IMR-90 (cell line): Measurements from ENCODE around the gene SLC25A51. TPM values are rescaled to one million over a fixed set of nuclear protein-coding genes. Genes with fewer than 3 reads are reported as not detected.

Source experiments
- ATAC-seq: fragments of 200-7000 bp; cut with Tn5 transposase; 2 replicates; pipeline ENCODE4 v1.9.1; 2020; ENCODE audit warnings: low read depth, mild to moderate bottlenecking, moderate library complexity
- BruUV-seq: library from RNA; stranded (reverse); fragments of 400-500 nt; replicated peaks from 2 replicates; lab custom pipeline; 2021; lab: Mats Ljungman, UMichigan
- CTCF ChIA-PET: fragments of 300-600 bp; formaldehyde crosslinking; extraction: SDS; loops from one replicate; lab custom pipeline; 2021; ENCODE audit warnings: antibody characterized with exemption; lab: Yijun Ruan, JAX
- POLR2A ChIA-PET: fragments of 300-600 bp; sonication (Branson Sonifier 250); formaldehyde crosslinking; loops from one replicate; lab custom pipeline; 2022; ENCODE audit warnings: antibody characterized with exemption; ENCODE audit not compliant: unreplicated experiment; lab: Charles Lee
- DNase-seq: peaks from one replicate; pipeline ENCODE4 v3.0.0; 2013
- H2AFZ ChIP-seq: replicated peaks from 2 replicates; pipeline ENCODE3; 2013; ENCODE audit warnings: low read length, mild to moderate bottlenecking; ENCODE audit not compliant: poor library complexity
- H2AK5ac ChIP-seq: 2 replicates; pipeline ENCODE4 v1.6.1; 2013; ENCODE audit warnings: low read depth, low read length, inconsistent platforms
- H2AK9ac ChIP-seq: replicated peaks from 2 replicates; pipeline ENCODE3; 2013; ENCODE audit warnings: mild to moderate bottlenecking, low read depth, low read length, moderate library complexity; ENCODE audit not compliant: poor library complexity
- H2BK120ac ChIP-seq: 2 replicates; pipeline ENCODE4 v1.6.1; 2013; ENCODE audit warnings: low read depth, low read length, inconsistent platforms
- H2BK15ac ChIP-seq: 3 replicates; pipeline ENCODE4 v1.6.1; 2013; ENCODE audit warnings: low read depth, low read length, inconsistent platforms
- H2BK20ac ChIP-seq: 2 replicates; pipeline ENCODE4 v1.6.1; 2013; ENCODE audit warnings: low read depth, mild to moderate bottlenecking, inconsistent platforms, low read length, moderate library complexity
- H2BK5ac ChIP-seq: 2 replicates; pipeline ENCODE4 v1.6.1; 2013; ENCODE audit warnings: mild to moderate bottlenecking, low read depth, low read length, inconsistent platforms; ENCODE audit not compliant: poor library complexity, severe bottlenecking
- H3K14ac ChIP-seq: replicated peaks from 2 replicates; pipeline ENCODE4 v1.6.1; 2013; ENCODE audit warnings: low read depth, low read length, inconsistent platforms
- H3K18ac ChIP-seq: 2 replicates; pipeline ENCODE4 v1.6.1; 2013; ENCODE audit warnings: low read depth, low read length, control low read depth
- H3K23ac ChIP-seq: 2 replicates; pipeline ENCODE4 v1.6.1; 2013; ENCODE audit warnings: low read depth, low read length, inconsistent platforms
- H3K27ac ChIP-seq: 2 replicates; pipeline ENCODE4 v1.5.1; 2013; ENCODE audit warnings: mild to moderate bottlenecking, control low read depth, low read length; ENCODE audit not compliant: insufficient read depth
- H3K27me3 ChIP-seq: 2 replicates; pipeline ENCODE4 v1.6.1; 2013; ENCODE audit warnings: low read length; ENCODE audit not compliant: control insufficient read depth, insufficient read depth
- H3K36me3 ChIP-seq: 2 replicates; pipeline ENCODE4 v1.6.1; 2013; ENCODE audit warnings: low read length, mixed read lengths; ENCODE audit not compliant: control insufficient read depth, insufficient read depth
- H3K4ac ChIP-seq: 2 replicates; pipeline ENCODE4 v1.6.1; 2013; ENCODE audit warnings: low read depth, low read length, inconsistent platforms
- H3K4me1 ChIP-seq: 2 replicates; pipeline ENCODE4 v1.6.1; 2013; ENCODE audit warnings: low read length, mixed read lengths; ENCODE audit not compliant: control insufficient read depth, insufficient read depth
- H3K4me2 ChIP-seq: 2 replicates; pipeline ENCODE4 v1.6.1; 2013; ENCODE audit warnings: low read depth, mild to moderate bottlenecking, control low read depth, low read length, moderate library complexity
- H3K4me3 ChIP-seq: 2 replicates; pipeline ENCODE4 v1.5.1; 2013; ENCODE audit warnings: low read depth, mild to moderate bottlenecking, control low read depth, low read length, moderate library complexity; ENCODE audit not compliant: insufficient read depth
- H3K56ac ChIP-seq: 2 replicates; pipeline ENCODE4 v1.6.1; 2013; ENCODE audit warnings: low read length, inconsistent platforms; ENCODE audit not compliant: insufficient read depth; ENCODE audit errors: extremely low read depth
- H3K79me1 ChIP-seq, 2 experiments: 2 replicates each; pipeline ENCODE4 v1.6.1; 2013; ENCODE audit warnings: low read length in 2 of 2, inconsistent platforms in 1 of 2, low read depth in 1 of 2
- H3K9ac ChIP-seq: 2 replicates; pipeline ENCODE4 v1.6.1; 2013; ENCODE audit warnings: low read depth, low read length, control low read depth
- H3K9me1 ChIP-seq: 2 replicates; pipeline ENCODE4 v1.6.1; 2013; ENCODE audit warnings: low read length, inconsistent platforms; ENCODE audit not compliant: insufficient read depth
- H3K9me3 ChIP-seq: 2 replicates; pipeline ENCODE4 v1.6.1; 2013; ENCODE audit warnings: low read length; ENCODE audit not compliant: control insufficient read depth, insufficient read depth
- H4K20me1 ChIP-seq: 2 replicates; pipeline ENCODE4 v1.6.1; 2013; ENCODE audit warnings: low read length, inconsistent platforms; ENCODE audit not compliant: insufficient read depth
- H4K5ac ChIP-seq: 2 replicates; pipeline ENCODE4 v1.6.1; 2013; ENCODE audit warnings: mild to moderate bottlenecking, low read depth, low read length, control low read depth
- H4K8ac ChIP-seq, 2 experiments: 2 replicates each; pipeline ENCODE4 v1.6.1; 2013; ENCODE audit warnings: low read depth in 2 of 2, low read length in 2 of 2, control low read depth in 1 of 2, inconsistent platforms in 1 of 2
- H4K91ac ChIP-seq: 2 replicates; pipeline ENCODE4 v1.6.1; 2013; ENCODE audit warnings: low read depth, low read length, inconsistent platforms; ENCODE audit not compliant: insufficient read depth
- BHLHE40 ChIP-seq: fragments of 150-350 bp; IDR thresholded peaks from 2 replicates; pipeline ENCODE4 v1.6.1; 2016; ENCODE audit warnings: mild to moderate bottlenecking, low read depth, low read length
- CEBPB ChIP-seq: IDR thresholded peaks from 2 replicates; pipeline ENCODE4 v1.6.1; 2012; ENCODE audit warnings: low read depth, low read length, improper control_type of control experiment
- CTCF ChIP-seq: conservative IDR thresholded peaks from 2 replicates; pipeline ENCODE4 v1.5.1; 2012; ENCODE audit warnings: mild to moderate bottlenecking, low read depth, low read length, improper control_type of control experiment
- MAFK ChIP-seq: IDR thresholded peaks from 2 replicates; pipeline ENCODE4 v1.6.1; 2012; ENCODE audit warnings: low read depth, low read length, improper control_type of control experiment
- MAZ ChIP-seq: IDR thresholded peaks from 2 replicates; pipeline ENCODE4 v1.6.1; 2012; ENCODE audit warnings: low read depth, mild to moderate bottlenecking, low read length, improper control_type of control experiment, moderate library complexity, borderline replicate concordance
- MXI1 ChIP-seq: IDR thresholded peaks from 2 replicates; pipeline ENCODE4 v1.6.1; 2012; ENCODE audit warnings: low read depth, mild to moderate bottlenecking, low read length, moderate library complexity, borderline replicate concordance
- NFE2L2 ChIP-seq: fragments of 150-350 bp; IDR thresholded peaks from 2 replicates; pipeline ENCODE4 v1.6.1; 2016; ENCODE audit warnings: low read depth, mild to moderate bottlenecking, low read length
- POLR2A ChIP-seq: IDR thresholded peaks from 2 replicates; pipeline ENCODE4 v1.6.1; 2012; ENCODE audit warnings: mild to moderate bottlenecking, low read depth, low read length
- RCOR1 ChIP-seq: IDR thresholded peaks from 2 replicates; pipeline ENCODE4 v1.6.1; 2012; ENCODE audit warnings: mild to moderate bottlenecking, low read length, improper control_type of control experiment; ENCODE audit not compliant: insufficient replicate concordance
- RFX5 ChIP-seq: IDR thresholded peaks from 2 replicates; pipeline ENCODE4 v1.8.0; 2012; ENCODE audit warnings: low read depth, mild to moderate bottlenecking, low read length, moderate library complexity
- SMC3 ChIP-seq: fragments of 150-350 bp; IDR thresholded peaks from 2 replicates; pipeline ENCODE4 v1.6.1; 2016; ENCODE audit warnings: low read depth, mild to moderate bottlenecking, antibody characterized with exemption, low read length, moderate library complexity
- USF2 ChIP-seq: fragments of 150-350 bp; IDR thresholded peaks from 2 replicates; pipeline ENCODE4 v1.6.1; 2017; ENCODE audit warnings: mild to moderate bottlenecking, antibody characterized with exemption, low read length, low read depth
- WGBS, 2 experiments: methylation state at CpG; one replicate each; pipeline versions ENCODE4 v1.1.5 to v1.1.7; 2013; ENCODE audit warnings: missing lambda C conversion rate in 2 of 2; ENCODE audit not compliant: insufficient read length in 1 of 2; ENCODE audit errors: extremely low coverage in 2 of 2; 5-methylcytosine and 5-hydroxymethylcytosine counted together
- dilution Hi-C: fragments of 300-500 bp; cut with HindIII; formaldehyde crosslinking; loops from one replicate; pipeline ENCODE4 v1.14.3; 2018; ENCODE audit warnings: low sequenced_read_pairs; ENCODE audit not compliant: unreplicated experiment
- in situ Hi-C: fragments of 300-500 bp; cut with MboI; formaldehyde crosslinking; loops from 3 replicates; pipeline ENCODE4 v1.14.3; 2019; ENCODE audit warnings: low sequenced_read_pairs, inconsistent platforms, mixed read lengths
- intact Hi-C: fragments of 100-400 bp; cut with micrococcal nuclease; formaldehyde crosslinking; loops from 2 replicates; pipeline ENCODE4 v1.10.0; 2022
- polyA plus RNA-seq, 3 experiments: library from polyadenylated mRNA; depleted of rRNA; stranded (reverse); fragments of >200 nt; gene quantifications; 2 replicates each; pipeline ENCODE4 v1.2.3, GENCODE V29; 2012; ENCODE audit warnings: low replicate concordance in 1 of 3
- total RNA-seq: library from RNA; depleted of rRNA; stranded (reverse); fragments of >200 nt; gene quantifications from 2 replicates; pipeline ENCODE4 v1.2.3, GENCODE V29; 2012
- TF ChIP-seq, protein P1 (sequence below): fragments of 150-350 bp; IDR thresholded peaks from 2 replicates; pipeline ENCODE4 v1.6.1; 2016; ENCODE audit warnings: low read depth, mild to moderate bottlenecking, low read length, moderate library complexity, borderline replicate concordance

The SLC25A51 gene
- total and polyA plus RNA-seq, 2 of the 4 experiments (the other 2 are of a cell fraction), result 14.1 to 81.6 TPM

DNA sequence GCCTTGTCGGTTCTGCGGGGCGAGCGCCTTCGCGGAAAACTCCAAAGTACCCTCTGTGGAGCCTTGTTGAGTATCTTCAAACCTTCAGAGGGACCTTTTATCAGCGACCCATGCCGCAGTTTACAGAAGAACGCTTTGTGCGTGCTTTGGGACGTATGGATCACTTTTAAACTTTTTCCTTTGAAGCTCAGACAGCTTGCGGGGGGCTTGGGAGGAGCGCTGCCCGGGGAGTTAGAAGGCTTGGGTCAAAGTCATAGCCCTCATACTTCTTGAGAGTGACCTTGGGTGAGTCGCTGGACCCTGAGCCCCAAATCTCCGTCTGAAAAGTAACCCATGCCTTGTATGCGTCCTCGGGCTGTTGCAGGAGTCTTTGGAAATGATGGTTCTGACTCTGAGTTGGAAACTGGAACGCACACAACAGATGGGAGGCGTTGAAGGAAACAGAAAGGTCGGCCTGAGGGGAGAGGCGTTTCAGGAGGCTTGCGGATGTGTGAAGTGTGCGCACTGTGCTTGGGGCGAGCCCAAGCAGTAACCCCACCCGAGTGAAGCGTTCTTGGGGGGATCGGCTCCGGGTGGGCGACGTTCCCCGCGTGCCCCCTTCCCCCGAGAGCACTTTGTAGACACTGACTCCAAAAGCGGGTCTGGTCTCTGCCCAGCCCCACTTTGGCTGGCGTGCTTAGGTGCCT, 661 bp upstream of the SLC25A51 start:
- in situ Hi-C loops, result loop anchor here (10.0 kb wide), 1 partner anchor 320 kb away; no protein-coding TSS in a partner anchor
- H4K20me1 ChIP-seq, result no peaks in the 10 kb centered on the region
- peak overlapping the region; percentile 75 for H3K9ac ChIP-seq
- peak overlapping the region; percentile 53 for H3K18ac ChIP-seq
- 6% methylated on average over 7 of the region's 36 CpGs; no CpG with 5 or more reads in 1 of the 2 experiments for WGBS, 2 experiments
- H2BK20ac ChIP-seq, result 0 out of 2 replicates have a peak overlapping the region, but pooled peaks have one; percentile 29
- intact Hi-C loops, result loop anchor here (5.0 kb wide), 2 partner anchors 312 to 422 kb away; partner anchors contain the start of gene TOMM5
- peak overlapping the region; percentile 61 for H3K23ac ChIP-seq
- H3K4me2 ChIP-seq, result peak overlapping the region; percentile 85
- peak overlapping the region; percentile 66; the same call in 1 of the 3 replicates for H2BK15ac ChIP-seq
- H3K9me1 ChIP-seq, result peaks cover 6% of the 10 kb centered on the region
- no peaks in the 10 kb centered on the region for H3K9me3 ChIP-seq
- peak overlapping the region; percentile 96 for H2AFZ ChIP-seq
- H4K5ac ChIP-seq, result peak overlapping the region; percentile 85
- POLR2A ChIA-PET, result no interaction called here
- H3K27me3 ChIP-seq, result no peaks in the 10 kb centered on the region
- H3K4ac ChIP-seq, result peak overlapping the region; percentile 82
- peak; percentile 32 for DNase-seq
- H3K14ac ChIP-seq, result peak overlapping the region; percentile 90
- BruUV-seq, result no TSS peak
- H3K4me3 ChIP-seq, result peak overlapping the region; percentile 78
- H3K4me1 ChIP-seq, result peaks cover 9% of the 10 kb centered on the region
- H2AK5ac ChIP-seq, result peak overlapping the region; percentile 72; the same call in 1 of the 2 replicates
- CTCF ChIA-PET, result interaction anchor here (0.7 to 1.5 kb wide), 2 partner anchors 9 to 102 kb away, joined by 3 to 6 read pairs; no protein-coding TSS in a partner anchor
- H2BK120ac ChIP-seq, result peak overlapping the region; percentile 72; the same call in 1 of the 2 replicates
- H3K27ac ChIP-seq, result peak overlapping the region; percentile 79
- H3K56ac ChIP-seq, result peak overlapping the region; percentile 80; the same call in 1 of the 2 replicates
- H4K8ac ChIP-seq, result peak overlapping the region; percentile 89 to 95
- dilution Hi-C loops, result loop anchor here (25.0 kb wide), 1 partner anchor 483 kb away; the partner anchor contains the start of gene ALDH1B1
- H2AK9ac ChIP-seq, result peak overlapping the region; percentile 93
- H3K36me3 ChIP-seq, result 0 out of 2 replicates have a peak, but pooled peaks cover 2% of the 10 kb centered on the region
- H4K91ac ChIP-seq, result peak overlapping the region; percentile 83
- peaks cover 13 to 36% of the 10 kb centered on the region in 2 experiments for H3K79me1 ChIP-seq
- H2BK5ac ChIP-seq, result peak overlapping the region; percentile 62
- ATAC-seq, result peak; percentile 5
- TF ChIP-seq USF2 (no peak), MAZ (no peak), SMC3 (no peak), CTCF (no peak), RCOR1 (no peak), BHLHE40 (no peak), RFX5 (no peak), POLR2A (no peak), NFE2L2 (no peak), MXI1 (no peak), MAFK (no peak), CEBPB (no peak)
- TF ChIP-seq, protein P1, sequence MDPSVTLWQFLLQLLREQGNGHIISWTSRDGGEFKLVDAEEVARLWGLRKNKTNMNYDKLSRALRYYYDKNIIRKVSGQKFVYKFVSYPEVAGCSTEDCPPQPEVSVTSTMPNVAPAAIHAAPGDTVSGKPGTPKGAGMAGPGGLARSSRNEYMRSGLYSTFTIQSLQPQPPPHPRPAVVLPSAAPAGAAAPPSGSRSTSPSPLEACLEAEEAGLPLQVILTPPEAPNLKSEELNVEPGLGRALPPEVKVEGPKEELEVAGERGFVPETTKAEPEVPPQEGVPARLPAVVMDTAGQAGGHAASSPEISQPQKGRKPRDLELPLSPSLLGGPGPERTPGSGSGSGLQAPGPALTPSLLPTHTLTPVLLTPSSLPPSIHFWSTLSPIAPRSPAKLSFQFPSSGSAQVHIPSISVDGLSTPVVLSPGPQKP, result no peak
